HG03432 (cell line): Measurements from ENCODE around the gene THRB.
"Not testable (repeated sequence)": the region's sequence is repeated elsewhere in the genome, so short reads cannot be mapped to it uniquely, and the experiment has no call there.

Experiments
- ATAC-seq: cut with Tn5 transposase; IDR thresholded peaks from one replicate; pipeline ENCODE4 v1.9.1; 2021; ENCODE audit warnings: mild to moderate bottlenecking, moderate library complexity; ENCODE audit not compliant: unreplicated experiment

Gene THRB

DNA sequence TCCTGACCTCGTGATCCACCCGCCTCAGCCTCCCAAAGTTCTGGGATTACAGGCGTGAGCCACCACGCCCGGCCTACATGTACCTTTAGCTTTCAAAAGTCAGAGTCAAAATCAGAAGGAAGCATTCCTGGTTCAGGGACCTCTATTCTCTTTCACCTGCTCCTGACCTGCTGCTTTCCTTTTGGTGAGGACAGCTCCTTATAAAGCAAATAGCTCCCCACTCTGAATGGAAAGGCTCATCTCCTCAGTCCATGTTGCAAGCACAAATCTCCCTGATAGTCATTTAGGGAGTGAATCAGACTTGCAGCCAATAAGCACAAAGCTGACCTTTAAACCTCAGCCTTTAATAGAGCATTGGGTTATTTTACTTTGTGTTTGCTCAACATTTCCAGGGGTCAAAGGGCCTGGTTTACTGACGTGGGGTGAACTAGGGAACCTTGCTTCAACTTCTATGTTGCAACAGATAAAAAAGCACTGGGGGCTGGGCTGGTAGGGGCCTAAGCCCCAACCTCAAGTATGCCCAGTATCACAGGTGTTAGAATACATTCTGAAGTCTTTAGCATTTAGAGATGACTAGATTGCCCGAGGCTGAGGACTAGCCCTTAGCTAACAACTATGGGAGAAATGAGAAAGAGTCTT lies 43.1 kb downstream of the THRB start:
- ATAC-seq, result no peak

DNA sequence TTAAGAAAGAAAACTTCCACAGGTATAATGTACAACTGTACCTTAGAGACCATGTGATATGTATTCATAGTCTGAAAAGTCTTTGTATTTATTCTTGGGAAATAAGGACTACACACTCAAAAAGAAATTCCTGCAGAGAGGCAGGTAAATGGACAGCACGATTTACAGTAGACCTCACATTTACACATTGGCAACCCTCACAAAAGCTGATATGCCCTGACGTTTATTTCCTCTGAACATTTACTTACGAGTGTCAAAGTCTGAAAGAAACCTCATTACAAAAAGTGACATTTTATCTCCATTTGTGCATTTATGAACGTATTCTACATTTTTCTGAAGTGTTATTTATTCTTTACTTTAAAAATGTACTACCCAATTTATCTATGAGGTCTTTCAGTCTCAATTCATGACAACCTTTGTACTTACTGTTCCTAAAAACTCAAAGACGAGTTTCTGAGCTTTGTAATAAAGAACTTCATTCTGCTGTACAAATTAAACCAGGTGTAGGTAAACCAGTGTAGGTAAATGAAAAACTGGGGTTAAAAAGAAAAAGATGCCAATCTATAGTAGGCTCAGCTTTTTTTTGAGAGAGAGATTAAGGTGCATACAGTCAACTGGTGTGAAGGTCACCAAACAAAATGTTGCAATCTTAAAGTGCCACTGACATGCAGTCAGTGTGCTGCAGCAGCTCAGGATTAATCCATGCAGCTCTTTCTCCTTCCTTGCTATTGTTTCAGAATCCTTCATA lies 44.3 kb downstream of the THRB start:
- ATAC-seq, result no peak

DNA sequence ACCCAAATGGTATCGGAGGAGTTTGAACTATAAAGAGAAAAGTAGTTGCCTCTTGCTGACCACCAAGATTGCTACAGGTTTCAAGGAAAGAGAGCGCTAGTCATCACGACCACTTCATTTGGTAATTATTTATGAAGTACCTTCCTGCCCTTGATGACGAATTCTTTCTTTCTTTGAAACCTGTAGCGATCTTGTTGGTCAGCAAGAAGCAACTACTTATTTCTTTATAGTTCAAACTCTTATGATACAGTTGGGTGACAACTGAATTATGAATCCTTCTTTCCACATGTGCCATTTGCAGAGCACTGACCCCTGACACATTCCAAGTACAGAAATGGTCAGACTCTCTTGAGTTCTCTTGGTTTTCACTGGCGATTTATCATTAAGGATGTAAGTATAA lies 46.8 kb downstream of the THRB start:
- no peak for ATAC-seq

GRCh38 chr3:24446032-24446431 lies 48.6 kb downstream of the THRB start:
- ATAC-seq, result no peak

DNA sequence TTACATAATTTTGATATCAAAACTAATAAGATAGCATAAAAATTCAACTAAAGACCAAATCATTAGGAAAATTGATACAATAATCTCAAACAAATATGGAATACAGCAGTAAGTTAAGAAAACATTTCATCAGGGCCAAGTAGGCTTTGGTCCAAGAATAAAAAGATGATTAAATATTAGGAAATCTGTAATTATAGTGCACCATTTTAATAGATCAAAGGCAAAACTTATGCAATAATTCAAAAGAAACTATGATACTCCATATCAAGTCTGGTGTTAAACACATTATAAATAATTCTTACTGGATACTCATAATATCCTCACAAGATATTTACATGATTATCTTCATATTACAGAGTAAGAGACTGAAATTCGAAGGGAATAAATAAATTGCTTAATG lies 51.2 kb downstream of the THRB start:
- ATAC-seq, result no peak

DNA sequence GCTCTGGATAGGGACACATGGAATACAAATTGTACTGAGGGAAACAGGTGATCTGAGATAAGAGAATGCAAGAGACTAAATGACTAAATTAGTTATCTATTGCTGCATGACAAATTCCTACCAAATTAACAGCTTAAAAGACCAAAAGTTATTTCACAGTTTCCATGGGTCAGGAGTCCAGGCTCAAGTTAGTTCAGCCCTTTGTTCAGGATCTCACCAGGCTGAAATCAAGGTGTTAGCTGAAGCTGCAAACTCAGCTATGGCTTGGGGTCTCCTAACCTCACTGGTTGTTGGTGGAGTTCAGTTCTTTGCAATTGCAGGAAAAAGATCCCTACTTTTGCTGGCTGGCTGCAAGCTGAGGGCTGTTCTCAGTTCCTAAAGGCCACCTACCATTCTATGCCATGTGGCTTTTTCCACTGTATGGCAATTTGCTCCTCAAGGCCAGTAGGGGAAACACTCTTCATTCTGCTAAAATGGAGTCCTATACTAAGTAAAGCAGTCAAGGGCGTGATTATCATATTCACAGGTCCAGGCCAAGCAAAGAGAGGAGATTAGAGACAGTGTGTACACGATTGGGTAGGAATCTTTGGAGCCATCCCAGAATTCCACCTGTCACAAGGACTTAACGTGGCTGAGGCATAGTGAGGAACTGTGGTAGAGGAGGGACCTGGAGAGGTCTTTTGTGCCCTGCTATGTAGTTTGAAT lies 53.7 kb downstream of the THRB start:
- no peak for ATAC-seq

DNA sequence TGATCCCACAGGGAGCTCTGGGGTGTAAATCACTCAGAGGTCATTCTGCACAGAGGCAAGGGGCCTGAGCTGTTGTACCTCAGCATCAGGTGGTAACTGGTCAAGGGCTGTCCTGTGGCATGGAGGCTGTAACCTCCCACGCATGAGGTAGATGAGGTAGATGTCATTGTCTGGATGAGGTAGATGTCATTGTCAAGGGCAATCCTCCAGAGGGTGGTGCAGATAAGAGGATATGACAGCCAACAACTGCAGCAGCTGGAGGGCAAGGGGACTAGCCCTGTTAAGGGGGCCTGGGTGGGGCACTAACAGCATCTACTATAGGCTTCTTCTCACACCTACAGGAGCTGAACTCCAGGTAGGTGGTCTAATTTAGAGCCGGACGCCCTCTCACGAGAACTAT lies 55.6 kb downstream of the THRB start:
- ATAC-seq, result no peak

DNA sequence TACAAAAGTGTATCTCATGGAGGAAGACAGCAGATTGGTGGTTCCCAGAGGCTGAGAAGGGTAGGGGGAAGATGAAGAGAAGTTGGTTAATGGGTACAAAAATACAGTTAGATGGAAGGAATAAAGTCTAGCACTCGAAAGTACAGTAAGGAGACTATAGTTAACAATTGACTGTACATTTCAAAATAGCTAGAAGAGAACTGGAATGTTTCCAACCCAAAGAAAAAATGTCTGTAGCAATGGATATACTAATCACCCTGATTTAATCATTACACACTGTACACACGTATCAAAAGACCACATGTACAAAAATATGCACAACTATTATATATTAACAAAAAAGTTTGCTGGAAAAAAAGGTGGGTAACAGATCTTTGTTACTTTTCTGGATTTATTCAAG lies 57.3 kb downstream of the THRB start:
- no peak for ATAC-seq

DNA sequence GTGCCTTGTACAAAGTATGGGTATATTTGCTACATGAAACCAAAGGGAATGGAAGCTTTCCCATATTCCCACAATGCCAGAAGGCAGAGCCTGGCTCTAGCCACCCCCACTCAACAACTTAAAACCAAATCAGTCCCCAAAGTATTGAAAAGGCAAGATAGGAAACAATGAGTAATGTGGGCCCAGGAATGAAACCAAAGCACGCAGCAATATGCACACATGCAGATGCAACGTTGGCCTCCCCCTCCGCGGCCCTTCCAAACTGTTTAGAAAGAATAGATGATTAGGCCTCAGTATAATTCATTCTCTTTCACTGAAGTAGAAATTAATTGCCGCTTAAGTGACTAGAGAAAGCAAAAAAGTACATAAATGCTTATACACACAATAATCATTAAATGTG lies 59.1 kb downstream of the THRB start:
- no peak for ATAC-seq

DNA sequence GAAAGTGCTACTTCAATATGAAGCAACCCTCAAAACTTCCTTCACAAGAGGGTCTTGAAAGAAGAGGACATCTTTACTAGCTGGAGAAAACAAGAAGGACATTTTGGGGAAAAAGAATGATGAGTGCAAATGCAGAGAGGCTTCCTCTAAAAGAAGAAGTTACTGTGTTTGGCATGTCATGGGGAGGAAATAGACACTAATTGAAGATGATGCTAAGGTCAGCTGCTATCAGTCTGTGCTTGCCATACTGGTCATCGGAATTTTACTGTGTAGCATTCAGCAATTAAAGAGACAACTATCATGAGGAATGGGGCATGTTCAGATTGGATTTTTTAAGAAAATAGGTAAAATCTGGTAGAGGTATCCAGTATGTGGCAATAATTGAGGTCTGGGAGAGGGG lies 60.0 kb downstream of the THRB start:
- ATAC-seq, result no peak

GRCh38 chr3:24433838-24434591 lies 60.6 kb downstream of the THRB start:
- ATAC-seq, result no peak

DNA sequence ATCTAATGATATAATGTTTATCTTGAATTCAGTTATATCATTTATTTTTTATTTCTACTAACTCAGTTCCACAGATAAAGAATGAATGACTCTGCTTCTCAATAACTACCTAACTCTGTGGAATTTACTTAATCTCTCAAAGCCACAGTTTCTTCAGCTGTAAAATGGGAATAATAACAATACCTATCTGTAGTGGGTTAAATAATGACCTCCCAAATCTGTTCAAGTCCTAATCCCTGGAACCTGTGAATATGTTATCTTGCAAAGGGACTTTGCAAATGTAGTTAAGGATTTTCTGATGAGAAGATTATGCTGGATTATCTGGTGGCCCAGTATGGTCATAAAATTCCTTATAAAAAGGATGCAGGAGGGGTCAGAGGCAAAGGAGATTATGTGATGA lies 61.7 kb downstream of the THRB start:
- ATAC-seq, result no peak

DNA sequence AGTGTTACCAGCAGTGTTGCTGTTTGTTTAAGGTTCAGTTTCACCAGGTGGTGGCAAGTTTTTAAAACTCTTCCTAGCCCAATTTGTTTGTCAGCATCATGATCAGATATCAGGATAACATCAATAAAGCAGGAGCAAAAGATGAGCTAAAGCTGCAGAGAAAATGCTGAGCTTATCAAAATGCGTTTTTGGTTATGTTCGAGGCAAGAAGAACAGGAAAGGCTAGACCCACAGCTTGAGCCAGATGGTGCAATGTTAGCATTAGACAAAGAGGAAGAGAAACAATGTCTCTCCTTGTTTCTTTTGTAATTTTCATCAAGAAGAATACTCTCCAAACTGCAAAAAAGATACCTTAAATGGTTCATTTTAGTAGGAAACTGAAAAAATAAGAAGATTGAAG lies 66.2 kb downstream of the THRB start:
- no peak for ATAC-seq

DNA sequence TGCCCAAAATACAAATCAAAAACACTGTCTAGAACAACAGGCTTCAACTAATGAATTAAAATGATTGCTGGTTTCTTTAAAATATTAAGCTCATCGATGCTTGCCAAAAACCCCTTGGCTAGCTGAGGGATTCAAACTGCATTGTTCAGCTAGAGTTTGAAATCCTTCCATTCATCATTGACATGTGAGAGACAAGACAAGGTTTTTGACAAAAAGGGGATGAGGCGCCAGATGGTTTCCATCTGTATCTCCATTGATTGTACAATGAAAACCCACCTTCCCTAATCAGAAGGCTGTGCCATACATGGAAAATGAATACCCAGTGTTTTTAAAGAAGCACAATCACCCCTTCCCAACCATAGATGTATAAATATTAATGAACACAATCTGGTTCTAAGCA lies 67.8 kb downstream of the THRB start:
- no peak for ATAC-seq

- not testable (repeated sequence) for ATAC-seq
These were observed 73.8 kb downstream of the THRB start for GRCh38 chr3:24420829-24421228.

DNA sequence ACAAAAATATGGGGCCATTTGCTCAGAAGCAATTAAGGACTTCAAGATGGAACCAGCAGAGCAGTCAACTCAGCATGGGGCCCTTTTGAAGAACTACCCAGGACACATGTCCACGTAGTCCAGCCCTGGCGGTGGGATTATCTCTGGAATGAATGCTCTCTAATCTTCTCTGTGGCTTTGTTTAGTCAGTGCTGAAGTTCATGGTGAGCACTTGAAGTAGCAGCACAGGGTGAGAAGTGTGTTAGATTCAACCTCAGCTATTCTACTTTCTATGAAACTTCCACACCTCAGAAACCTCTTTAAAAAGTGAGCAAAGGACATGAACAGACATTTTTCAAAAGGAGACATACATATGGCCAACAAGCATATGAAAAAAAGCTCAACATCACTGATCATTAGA lies 74.4 kb downstream of the THRB start:
- peak; percentile 55 for ATAC-seq

- no peak for ATAC-seq
These were observed 75.4 kb downstream of the THRB start for GRCh38 chr3:24419067-24419791.

GRCh38 chr3:24417730-24418129 lies 76.9 kb downstream of the THRB start:
- no peak for ATAC-seq

DNA sequence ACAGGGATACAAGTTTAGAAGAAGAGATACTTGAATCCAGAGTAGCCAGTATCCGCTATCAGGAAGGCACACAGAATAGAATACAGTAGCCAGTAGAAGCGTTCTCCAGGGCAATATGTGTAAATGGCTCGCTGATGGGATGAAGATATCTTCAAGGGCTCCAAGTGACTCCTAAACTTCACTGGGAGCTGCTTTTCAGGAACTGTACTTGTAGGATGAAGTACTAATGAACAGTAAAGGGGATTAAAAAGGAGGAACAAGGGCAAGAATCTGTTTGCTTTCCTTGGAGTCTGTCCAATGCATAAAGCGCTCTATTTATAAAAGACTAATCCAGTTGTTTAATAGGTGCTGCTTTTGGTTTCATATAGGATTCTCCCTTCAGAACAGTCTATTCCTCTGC lies 78.4 kb downstream of the THRB start:
- ATAC-seq, result no peak

DNA sequence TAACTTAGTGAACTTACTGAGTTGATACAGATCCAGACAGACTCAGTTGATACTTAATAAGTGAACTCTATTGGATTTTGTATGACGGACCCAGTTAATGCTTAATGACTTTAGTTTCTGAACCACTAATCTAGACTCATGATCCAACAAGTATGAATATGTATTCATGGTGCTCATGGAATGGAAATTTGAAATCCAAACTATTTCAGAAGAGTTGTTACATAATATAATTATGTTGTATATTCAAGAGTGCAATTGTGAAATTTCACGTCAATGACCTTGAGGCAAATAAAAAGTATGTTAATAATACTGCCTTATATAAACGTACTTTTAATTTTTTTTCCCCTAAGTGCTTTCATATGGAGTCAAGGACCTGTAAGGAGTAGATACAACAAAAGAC lies 78.8 kb downstream of the THRB start:
- ATAC-seq, result no peak

GRCh38 chr3:24413662-24414061 lies 81.0 kb downstream of the THRB start:
- not testable (repeated sequence) for ATAC-seq
